ENCODE data around the gene MPG.

- TF ChIP-seq CTCF (IDR thresholded peaks at IDR 0.05) (no peak), POLR2A (IDR thresholded peaks at IDR 0.05) (no peak), EP300 (IDR thresholded peaks at IDR 0.05) (no peak)
These were observed 26.3 kb downstream of the MPG start for GRCh38 chr16:104355-104754.
